ENCODE measurements around the gene MOCS3.

DNA sequence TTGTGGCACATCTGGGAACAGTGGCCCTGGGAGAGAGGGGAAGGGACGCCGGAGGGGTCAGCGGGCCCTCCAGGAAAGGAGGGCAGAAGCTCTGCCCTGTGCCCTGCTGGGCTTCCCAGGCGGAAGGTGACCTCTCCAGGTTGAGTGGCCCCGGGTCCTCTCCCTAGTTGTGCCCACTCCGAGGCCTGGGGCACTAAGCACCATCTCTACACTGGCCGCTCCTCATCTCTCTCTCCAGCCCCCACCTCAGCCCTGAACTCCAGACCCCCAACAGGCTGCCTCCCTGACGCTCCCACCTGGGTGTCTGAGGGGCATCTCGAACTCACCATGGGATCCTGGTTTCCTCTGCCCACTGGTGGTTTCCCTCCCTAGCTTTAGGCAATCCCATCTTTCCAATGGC is 46.2 kb downstream of the MOCS3 start:
- no peak for TF ChIP-seq CTCF (IDR thresholded peaks at IDR 0.05 in 2 of 3, conservative IDR thresholded peaks at IDR 0.05 in 1 of 3; ENCODE audit: borderline replicate concordance in 1 of 3, insufficient read depth in 1 of 3, low read depth in 2 of 3, low read length in 2 of 3)
- TF ChIP-seq POLR2A (IDR thresholded peaks at IDR 0.05; ENCODE audit: borderline replicate concordance, extremely low read depth, insufficient read depth, insufficient read length), result no peak
- 0 out of 2 replicates have a peak, but pooled peaks have one; percentile 13 for TF ChIP-seq POLR2AphosphoS5 (IDR thresholded peaks at IDR 0.05; ENCODE audit: low read depth, low read length)
- TF ChIP-seq EZH2phosphoT487 (IDR thresholded peaks at IDR 0.05; ENCODE audit: borderline replicate concordance), result no peak
- TF ChIP-seq, protein P1, sequence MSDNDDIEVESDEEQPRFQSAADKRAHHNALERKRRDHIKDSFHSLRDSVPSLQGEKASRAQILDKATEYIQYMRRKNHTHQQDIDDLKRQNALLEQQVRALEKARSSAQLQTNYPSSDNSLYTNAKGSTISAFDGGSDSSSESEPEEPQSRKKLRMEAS (IDR thresholded peaks at IDR 0.05), result no peak
- TF ChIP-seq SIN3A (IDR thresholded peaks at IDR 0.05; ENCODE audit: low read depth), result no peak
- no peak for TF ChIP-seq ELF1 (IDR thresholded peaks at IDR 0.05; ENCODE audit: borderline replicate concordance, low read depth)
- no peak for TF ChIP-seq SP1 (IDR thresholded peaks at IDR 0.05; ENCODE audit: low read depth)
- TF ChIP-seq, protein P2, sequence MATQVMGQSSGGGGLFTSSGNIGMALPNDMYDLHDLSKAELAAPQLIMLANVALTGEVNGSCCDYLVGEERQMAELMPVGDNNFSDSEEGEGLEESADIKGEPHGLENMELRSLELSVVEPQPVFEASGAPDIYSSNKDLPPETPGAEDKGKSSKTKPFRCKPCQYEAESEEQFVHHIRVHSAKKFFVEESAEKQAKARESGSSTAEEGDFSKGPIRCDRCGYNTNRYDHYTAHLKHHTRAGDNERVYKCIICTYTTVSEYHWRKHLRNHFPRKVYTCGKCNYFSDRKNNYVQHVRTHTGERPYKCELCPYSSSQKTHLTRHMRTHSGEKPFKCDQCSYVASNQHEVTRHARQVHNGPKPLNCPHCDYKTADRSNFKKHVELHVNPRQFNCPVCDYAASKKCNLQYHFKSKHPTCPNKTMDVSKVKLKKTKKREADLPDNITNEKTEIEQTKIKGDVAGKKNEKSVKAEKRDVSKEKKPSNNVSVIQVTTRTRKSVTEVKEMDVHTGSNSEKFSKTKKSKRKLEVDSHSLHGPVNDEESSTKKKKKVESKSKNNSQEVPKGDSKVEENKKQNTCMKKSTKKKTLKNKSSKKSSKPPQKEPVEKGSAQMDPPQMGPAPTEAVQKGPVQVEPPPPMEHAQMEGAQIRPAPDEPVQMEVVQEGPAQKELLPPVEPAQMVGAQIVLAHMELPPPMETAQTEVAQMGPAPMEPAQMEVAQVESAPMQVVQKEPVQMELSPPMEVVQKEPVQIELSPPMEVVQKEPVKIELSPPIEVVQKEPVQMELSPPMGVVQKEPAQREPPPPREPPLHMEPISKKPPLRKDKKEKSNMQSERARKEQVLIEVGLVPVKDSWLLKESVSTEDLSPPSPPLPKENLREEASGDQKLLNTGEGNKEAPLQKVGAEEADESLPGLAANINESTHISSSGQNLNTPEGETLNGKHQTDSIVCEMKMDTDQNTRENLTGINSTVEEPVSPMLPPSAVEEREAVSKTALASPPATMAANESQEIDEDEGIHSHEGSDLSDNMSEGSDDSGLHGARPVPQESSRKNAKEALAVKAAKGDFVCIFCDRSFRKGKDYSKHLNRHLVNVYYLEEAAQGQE (IDR thresholded peaks at IDR 0.05; ENCODE audit: low read depth), result no peak
- TF ChIP-seq, protein P3, sequence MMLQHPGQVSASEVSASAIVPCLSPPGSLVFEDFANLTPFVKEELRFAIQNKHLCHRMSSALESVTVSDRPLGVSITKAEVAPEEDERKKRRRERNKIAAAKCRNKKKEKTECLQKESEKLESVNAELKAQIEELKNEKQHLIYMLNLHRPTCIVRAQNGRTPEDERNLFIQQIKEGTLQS (IDR thresholded peaks at IDR 0.05), result no peak
- no peak for TF ChIP-seq CEBPB (IDR thresholded peaks at IDR 0.05; ENCODE audit: low read depth)
- TF ChIP-seq ZBTB33 (IDR thresholded peaks at IDR 0.05; ENCODE audit: extremely low read depth, insufficient replicate concordance, low read length), result no peak
